Hematopoietic multipotent progenitor cell treated with erythropoietin and hydrocortisone succinate and interleukin-3 and kit ligand, for 4 days (in vitro differentiated cells): Measurements from ENCODE around the gene NAA20.
A peak's percentile ranks its signal among the peaks of the same experiment; 100 is the strongest.

Source experiments
- DNase-seq: peaks from one replicate; pipeline ENCODE4 v3.0.0-alpha.2; 2015

The NAA20 gene

GRCh38 chr20:20017001-20017843 is at the start of gene NAA20:
NAA20 (plus strand) TSS chr20:20017362; CDS start chr20:20017397, 35 bp downstream.
- peak; percentile 97 for DNase-seq

GRCh38 chr20:19967445-19967844 is 49.7 kb upstream of the NAA20 start:
- DNase-seq: no peak

GRCh38 chr20:19968028-19968427 is 49.1 kb upstream of the NAA20 start:
- DNase-seq: no peak

GRCh38 chr20:19968466-19969073 is 48.6 kb upstream of the NAA20 start:
- peak; percentile 18 for DNase-seq

GRCh38 chr20:19969106-19969505 is 48.1 kb upstream of the NAA20 start:
- DNase-seq: no peak

GRCh38 chr20:19969507-19970255 is 47.5 kb upstream of the NAA20 start:
- no peak for DNase-seq

GRCh38 chr20:19970256-19970765 is 46.9 kb upstream of the NAA20 start:
- DNase-seq: no peak

- DNase-seq: no peak
These were observed 46.0 kb upstream of the NAA20 start for GRCh38 chr20:19971116-19971515.

GRCh38 chr20:19973961-19974629 is 43.1 kb upstream of the NAA20 start:
- DNase-seq: peak; percentile 66

GRCh38 chr20:19974630-19975435 is 42.3 kb upstream of the NAA20 start:
- DNase-seq: no peak

GRCh38 chr20:19975436-19975799 is 41.7 kb upstream of the NAA20 start:
- no peak for DNase-seq

GRCh38 chr20:19975901-19976300 is 41.3 kb upstream of the NAA20 start:
- DNase-seq: no peak

- no peak for DNase-seq
These were observed 40.4 kb upstream of the NAA20 start for GRCh38 chr20:19976595-19977372.

- no peak for DNase-seq
These were observed 39.8 kb upstream of the NAA20 start for GRCh38 chr20:19977373-19977770.

- DNase-seq: no peak
These were observed 38.5 kb upstream of the NAA20 start for GRCh38 chr20:19978511-19979210.

- DNase-seq: no peak
These were observed 36.1 kb upstream of the NAA20 start for GRCh38 chr20:19981031-19981451.

- DNase-seq: no peak
These were observed 30.7 kb upstream of the NAA20 start for GRCh38 chr20:19986419-19986818.

- DNase-seq: no peak
These were observed 30.1 kb upstream of the NAA20 start for GRCh38 chr20:19987046-19987445.

GRCh38 chr20:19990850-19991249 is 26.3 kb upstream of the NAA20 start:
- no peak for DNase-seq

GRCh38 chr20:19991308-19991707 is 25.9 kb upstream of the NAA20 start:
- no peak for DNase-seq

GRCh38 chr20:19991854-19992253 is 25.3 kb upstream of the NAA20 start:
- DNase-seq: no peak
